Neural crest cell (in vitro differentiated cells): ENCODE data around the gene CIITA. TPM values are rescaled to one million over a fixed set of nuclear protein-coding genes. Genes with fewer than 3 reads are reported as not detected.
A peak's percentile ranks its signal among the peaks of the same experiment; 100 is the strongest.

Experiments
- DNase-seq: peaks from one replicate; pipeline ENCODE4 v3.0.0; 2021; ENCODE audit warnings: low read depth, mixed read lengths, low spot score
- H3K27ac Mint-ChIP-seq: one replicate; pipeline ENCODE4 v1.8.0; 2021; ENCODE audit warnings: mild to moderate bottlenecking, mixed read lengths; ENCODE audit not compliant: unreplicated experiment
- H3K27me3 Mint-ChIP-seq: 2 replicates; pipeline ENCODE4 v1.8.0; 2021; ENCODE audit warnings: low read depth, mild to moderate bottlenecking, mixed read lengths
- H3K36me3 Mint-ChIP-seq: 2 replicates; pipeline ENCODE4 v1.8.0; 2021; ENCODE audit warnings: low read depth, mild to moderate bottlenecking, mixed read lengths
- H3K4me1 Mint-ChIP-seq: 2 replicates; pipeline ENCODE4 v1.8.0; 2021; ENCODE audit warnings: mixed read lengths
- H3K4me3 Mint-ChIP-seq: one replicate; pipeline ENCODE4 v1.8.0; 2021; ENCODE audit warnings: mild to moderate bottlenecking, mixed read lengths
- H3K9me3 Mint-ChIP-seq: 2 replicates; pipeline ENCODE4 v1.8.0; 2021; ENCODE audit warnings: mixed read lengths
- total RNA-seq: library from RNA; stranded (reverse); gene quantifications from 2 replicates; pipeline ENCODE4 v1.2.1, GENCODE V29; 2021
- TF ChIP-seq, protein P1 (sequence below): fragments of 200-600 bp; sonication (generic); conservative IDR thresholded peaks from 2 replicates; pipeline ENCODE4 v1.5.0; 2021; ENCODE audit warnings: antibody characterized with exemption, mild to moderate bottlenecking

CIITA gene
- total RNA-seq, 1 donor from 2014 or later = not detected

DNA sequence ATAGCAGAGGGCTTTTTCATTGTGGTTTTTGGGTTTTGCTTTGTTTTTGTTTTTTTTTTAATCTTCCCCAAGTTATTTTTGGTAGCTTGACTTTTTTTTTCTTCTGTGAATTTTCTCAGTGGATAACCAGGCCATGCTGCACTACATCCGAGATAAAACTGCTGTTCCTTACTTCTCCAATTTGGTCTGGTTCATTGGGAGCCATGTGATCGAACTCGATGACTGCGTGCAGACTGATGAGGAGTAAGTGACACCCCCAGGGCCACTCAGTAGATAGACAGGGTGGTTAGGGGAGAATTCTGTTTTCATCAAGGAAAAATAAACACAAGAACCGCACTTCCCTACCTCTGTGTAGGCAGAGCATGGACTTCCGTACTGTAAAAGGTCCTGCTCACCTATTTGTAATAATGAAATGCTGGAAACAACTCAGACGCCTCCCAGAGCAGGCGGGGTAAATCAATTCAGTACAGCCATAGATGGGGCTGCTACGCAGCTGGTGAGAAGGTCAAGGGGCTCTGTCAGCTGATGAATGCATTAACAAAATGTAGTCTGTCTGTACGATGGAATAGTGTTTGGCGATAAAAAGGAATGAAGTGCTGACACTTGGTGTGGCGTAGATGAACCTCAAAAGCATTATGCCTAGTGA lies 95.9 kb downstream of the CIITA start:
- Mint-ChIP-seq H3K27me3 (no peaks in the 10 kb centered on the region), H3K36me3 (no peaks in the 10 kb centered on the region), H3K4me3 (no peak overlapping the region), H3K27ac (peak overlapping the region; percentile 31), H3K4me1 (peaks cover 27% of the 10 kb centered on the region), H3K9me3 (no peaks in the 10 kb centered on the region)
- no peak for DNase-seq
- TF ChIP-seq, protein P1, sequence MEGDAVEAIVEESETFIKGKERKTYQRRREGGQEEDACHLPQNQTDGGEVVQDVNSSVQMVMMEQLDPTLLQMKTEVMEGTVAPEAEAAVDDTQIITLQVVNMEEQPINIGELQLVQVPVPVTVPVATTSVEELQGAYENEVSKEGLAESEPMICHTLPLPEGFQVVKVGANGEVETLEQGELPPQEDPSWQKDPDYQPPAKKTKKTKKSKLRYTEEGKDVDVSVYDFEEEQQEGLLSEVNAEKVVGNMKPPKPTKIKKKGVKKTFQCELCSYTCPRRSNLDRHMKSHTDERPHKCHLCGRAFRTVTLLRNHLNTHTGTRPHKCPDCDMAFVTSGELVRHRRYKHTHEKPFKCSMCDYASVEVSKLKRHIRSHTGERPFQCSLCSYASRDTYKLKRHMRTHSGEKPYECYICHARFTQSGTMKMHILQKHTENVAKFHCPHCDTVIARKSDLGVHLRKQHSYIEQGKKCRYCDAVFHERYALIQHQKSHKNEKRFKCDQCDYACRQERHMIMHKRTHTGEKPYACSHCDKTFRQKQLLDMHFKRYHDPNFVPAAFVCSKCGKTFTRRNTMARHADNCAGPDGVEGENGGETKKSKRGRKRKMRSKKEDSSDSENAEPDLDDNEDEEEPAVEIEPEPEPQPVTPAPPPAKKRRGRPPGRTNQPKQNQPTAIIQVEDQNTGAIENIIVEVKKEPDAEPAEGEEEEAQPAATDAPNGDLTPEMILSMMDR = no peak

DNA sequence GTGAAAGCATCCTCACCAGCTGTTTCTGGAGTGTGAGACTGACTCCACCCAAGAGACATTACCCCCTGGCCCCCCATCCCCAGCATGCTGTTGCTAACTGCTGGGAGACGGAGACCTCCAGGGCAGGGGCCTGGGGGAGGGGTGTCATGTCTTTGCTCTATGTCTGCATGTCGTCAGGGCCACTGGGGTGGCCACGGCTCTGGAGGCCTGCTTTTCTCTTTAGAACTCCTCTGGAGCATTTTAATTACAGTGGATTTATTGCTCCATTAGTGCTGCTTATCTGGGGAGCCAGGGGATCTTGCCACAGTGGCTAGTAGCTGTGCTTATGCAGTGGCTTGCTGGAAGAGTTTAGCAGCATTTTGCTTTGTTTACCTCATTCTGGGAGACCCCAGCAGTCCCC lies 99.6 kb downstream of the CIITA start:
- Mint-ChIP-seq H3K4me1 (peaks cover 39% of the 10 kb centered on the region), H3K4me3 (no peak overlapping the region), H3K9me3 (no peaks in the 10 kb centered on the region), H3K27ac (peak overlapping the region; percentile 88), H3K27me3 (no peaks in the 10 kb centered on the region), H3K36me3 (no peaks in the 10 kb centered on the region)
- no peak for DNase-seq
- TF ChIP-seq, protein P1 = no peak

- H3K27me3 Mint-ChIP-seq = no peaks in the 10 kb centered on the region
- no peak for DNase-seq
- TF ChIP-seq, protein P1 = no peak
- no peaks in the 10 kb centered on the region for H3K36me3 Mint-ChIP-seq
- H3K4me1 Mint-ChIP-seq = peaks cover 29% of the 10 kb centered on the region
- H3K27ac Mint-ChIP-seq = no peak overlapping the region
- no peaks in the 10 kb centered on the region for H3K9me3 Mint-ChIP-seq
- H3K4me3 Mint-ChIP-seq = no peak overlapping the region
Observed at GRCh38 chr16:10978124-10978523, 101.1 kb downstream of the CIITA start.

GRCh38 chr16:10978871-10979446 lies 102.0 kb downstream of the CIITA start:
- Mint-ChIP-seq H3K9me3 (no peaks in the 10 kb centered on the region), H3K4me3 (no peak overlapping the region), H3K27ac (peak overlapping the region; percentile 96), H3K27me3 (no peaks in the 10 kb centered on the region), H3K4me1 (peaks cover 26% of the 10 kb centered on the region), H3K36me3 (no peaks in the 10 kb centered on the region)
- TF ChIP-seq, protein P1 = no peak
- DNase-seq = no peak

- no peak overlapping the region for H3K4me3 Mint-ChIP-seq
- no peaks in the 10 kb centered on the region for H3K36me3 Mint-ChIP-seq
- H3K27me3 Mint-ChIP-seq = no peaks in the 10 kb centered on the region
- DNase-seq = no peak
- peak overlapping the region; percentile 96 for H3K27ac Mint-ChIP-seq
- no peaks in the 10 kb centered on the region for H3K9me3 Mint-ChIP-seq
- peaks cover 31% of the 10 kb centered on the region for H3K4me1 Mint-ChIP-seq
- TF ChIP-seq, protein P1 = no peak
Observed at GRCh38 chr16:10979717-10980601, 103.0 kb downstream of the CIITA start.
